ENCODE data around the gene MAPT. TPM values are rescaled to one million over a fixed set of nuclear protein-coding genes. Genes with fewer than 3 reads are reported as not detected.

The MAPT gene
- total RNA-seq, 1 donor from 2014 or later, result 2.1 TPM

GRCh38 chr17:46011711-46012505, 117.6 kb downstream of the MAPT start:
- H2AFZ ChIP-seq (ENCODE audit: low read depth, low read length), result no peak overlapping the region
- H3K9ac ChIP-seq (ENCODE audit: low read length), result no peak overlapping the region
- H4K20me1 ChIP-seq (ENCODE audit: insufficient read depth, low read length), result no peaks in the 10 kb centered on the region
- Mint-ChIP-seq H3K27me3 (ENCODE audit: low read depth, unreplicated experiment) (peaks cover 8% of the 10 kb centered on the region), H3K9me3 (ENCODE audit: unreplicated experiment) (no peaks in the 10 kb centered on the region), H3K4me1 (ENCODE audit: low read depth, unreplicated experiment) (peaks cover 11% of the 10 kb centered on the region), H3K27ac (ENCODE audit: unreplicated experiment) (no peak overlapping the region), H3K4me3 (ENCODE audit: unreplicated experiment) (no peak overlapping the region), H3K36me3 (ENCODE audit: low read depth, unreplicated experiment) (peaks cover 3% of the 10 kb centered on the region)
- no peaks in the 10 kb centered on the region for H3K79me2 ChIP-seq (ENCODE audit: insufficient read depth, low read length)
- no peaks in the 10 kb centered on the region for H3K36me3 ChIP-seq (ENCODE audit: insufficient read depth, low read length)
- H3K27ac ChIP-seq (ENCODE audit: low read depth, low read length), result no peak overlapping the region
- TF ChIP-seq EZH2 (IDR thresholded peaks at IDR 0.05; ENCODE audit: insufficient read depth, low read length), result no peak
- TF ChIP-seq CTCF (IDR thresholded peaks at IDR 0.05; ENCODE audit: insufficient read depth, low read depth, low read length), result no peak
- no peak for FAIRE-seq
- DNase-seq (ENCODE audit: low read depth), result no peak
- no peak overlapping the region for H3K4me2 ChIP-seq (ENCODE audit: low read length)
- peaks cover 2% of the 10 kb centered on the region for H3K27me3 ChIP-seq (ENCODE audit: insufficient read depth, low read length)
- no peak overlapping the region for H3K4me3 ChIP-seq (ENCODE audit: insufficient read depth, low read depth, low read length)
- peaks cover 12% of the 10 kb centered on the region for H3K4me1 ChIP-seq (ENCODE audit: insufficient read depth, low read length)
- H3K9me3 ChIP-seq (ENCODE audit: insufficient read depth, low read depth, low read length), result no peaks in the 10 kb centered on the region

- Mint-ChIP-seq H3K9me3 (ENCODE audit: unreplicated experiment) (no peaks in the 10 kb centered on the region), H3K27ac (ENCODE audit: unreplicated experiment) (no peak overlapping the region), H3K4me1 (ENCODE audit: low read depth, unreplicated experiment) (peaks cover 11% of the 10 kb centered on the region), H3K36me3 (ENCODE audit: low read depth, unreplicated experiment) (peaks cover 3% of the 10 kb centered on the region), H3K4me3 (ENCODE audit: unreplicated experiment) (no peak overlapping the region), H3K27me3 (ENCODE audit: low read depth, unreplicated experiment) (peaks cover 8% of the 10 kb centered on the region)
- Histone ChIP-seq H3K36me3 (ENCODE audit: insufficient read depth, low read length) (no peaks in the 10 kb centered on the region), H3K4me1 (ENCODE audit: insufficient read depth, low read length) (peaks cover 12% of the 10 kb centered on the region), H3K9me3 (ENCODE audit: insufficient read depth, low read depth, low read length) (no peaks in the 10 kb centered on the region), H3K4me3 (ENCODE audit: insufficient read depth, low read depth, low read length) (no peak overlapping the region), H2AFZ (ENCODE audit: low read depth, low read length) (no peak overlapping the region), H3K9ac (ENCODE audit: low read length) (no peak overlapping the region), H3K27me3 (ENCODE audit: insufficient read depth, low read length) (peaks cover 2% of the 10 kb centered on the region), H4K20me1 (ENCODE audit: insufficient read depth, low read length) (no peaks in the 10 kb centered on the region), H3K27ac (ENCODE audit: low read depth, low read length) (no peak overlapping the region), H3K4me2 (ENCODE audit: low read length) (no peak overlapping the region), H3K79me2 (ENCODE audit: insufficient read depth, low read length) (no peaks in the 10 kb centered on the region)
- FAIRE-seq (no peak), DNase-seq (ENCODE audit: low read depth) (no peak)
- TF ChIP-seq EZH2 (IDR thresholded peaks at IDR 0.05; ENCODE audit: insufficient read depth, low read length) (no peak), CTCF (IDR thresholded peaks at IDR 0.05; ENCODE audit: insufficient read depth, low read depth, low read length) (no peak)
Measured at GRCh38 chr17:46012506-46013079, 118.2 kb downstream of the MAPT start.

- Histone ChIP-seq H2AFZ (ENCODE audit: low read depth, low read length) (no peak overlapping the region), H3K27me3 (ENCODE audit: insufficient read depth, low read length) (peaks cover 2% of the 10 kb centered on the region), H4K20me1 (ENCODE audit: insufficient read depth, low read length) (no peaks in the 10 kb centered on the region), H3K4me2 (ENCODE audit: low read length) (no peak overlapping the region), H3K9ac (ENCODE audit: low read length) (no peak overlapping the region), H3K36me3 (ENCODE audit: insufficient read depth, low read length) (no peaks in the 10 kb centered on the region), H3K4me1 (ENCODE audit: insufficient read depth, low read length) (peaks cover 12% of the 10 kb centered on the region), H3K79me2 (ENCODE audit: insufficient read depth, low read length) (no peaks in the 10 kb centered on the region), H3K4me3 (ENCODE audit: insufficient read depth, low read depth, low read length) (no peak overlapping the region), H3K9me3 (ENCODE audit: insufficient read depth, low read depth, low read length) (no peaks in the 10 kb centered on the region), H3K27ac (ENCODE audit: low read depth, low read length) (no peak overlapping the region)
- Mint-ChIP-seq H3K4me3 (ENCODE audit: unreplicated experiment) (no peak overlapping the region), H3K27ac (ENCODE audit: unreplicated experiment) (no peak overlapping the region), H3K27me3 (ENCODE audit: low read depth, unreplicated experiment) (peaks cover 8% of the 10 kb centered on the region), H3K4me1 (ENCODE audit: low read depth, unreplicated experiment) (peaks cover 11% of the 10 kb centered on the region), H3K36me3 (ENCODE audit: low read depth, unreplicated experiment) (peaks cover 3% of the 10 kb centered on the region), H3K9me3 (ENCODE audit: unreplicated experiment) (no peaks in the 10 kb centered on the region)
- DNase-seq (ENCODE audit: low read depth), result no peak
- no peak for FAIRE-seq
- TF ChIP-seq EZH2 (IDR thresholded peaks at IDR 0.05; ENCODE audit: insufficient read depth, low read length) (no peak), CTCF (IDR thresholded peaks at IDR 0.05; ENCODE audit: insufficient read depth, low read depth, low read length) (no peak)
Measured at GRCh38 chr17:46013127-46013501, 118.8 kb downstream of the MAPT start.

Data from astrocyte (in vitro differentiated cells and primary cell).